ENCODE data around the gene KCNA3. TPM values are rescaled to one million over a fixed set of nuclear protein-coding genes. Genes with fewer than 3 reads are reported as not detected.

The KCNA3 gene
- polyA plus RNA-seq: 55.9 TPM

- Mint-ChIP-seq H3K36me3 (peaks cover 3% of the 10 kb centered on the region), H3K27ac (peak within 1 kb of the TSS; percentile 87 to 98 (median 95)), H3K4me3 (peak within 1 kb of the TSS; percentile 93 to 100 (median 98)), H3K27me3 (peaks cover 4% of the 10 kb centered on the region), H3K9me3 (no peaks in the 10 kb centered on the region), H3K4me1 (peaks cover 23 to 45% (median 38%) of the 10 kb centered on the region in 3 donors)
Observed at GRCh38 chr1:110674337-110675059, at the start of gene KCNA3. TSS of gene KCNA3 (minus strand) at chr1:110674940. CDS start at chr1:110674809, 131 bp downstream.

GRCh38 chr1:110722807-110723206 lies 48.1 kb upstream of the KCNA3 start:
- H3K4me1 Mint-ChIP-seq: peaks cover 19 to 20% (median 20%) of the 10 kb centered on the region in 3 donors
- no peak overlapping the region for H3K4me3 Mint-ChIP-seq
- no peak overlapping the region for H3K27ac Mint-ChIP-seq
- H3K36me3 Mint-ChIP-seq: no peaks in the 10 kb centered on the region
- peaks cover 12% of the 10 kb centered on the region for H3K27me3 Mint-ChIP-seq
- no peaks in the 10 kb centered on the region for H3K9me3 Mint-ChIP-seq

GRCh38 chr1:110719908-110720307 lies 45.2 kb upstream of the KCNA3 start:
- no peak overlapping the region for H3K27ac Mint-ChIP-seq
- H3K27me3 Mint-ChIP-seq: peaks cover 14% of the 10 kb centered on the region
- H3K36me3 Mint-ChIP-seq: no peaks in the 10 kb centered on the region
- H3K4me1 Mint-ChIP-seq: no peaks in the 10 kb centered on the region
- H3K9me3 Mint-ChIP-seq: no peaks in the 10 kb centered on the region
- H3K4me3 Mint-ChIP-seq: no peak overlapping the region

- H3K36me3 Mint-ChIP-seq: no peaks in the 10 kb centered on the region
- H3K9me3 Mint-ChIP-seq: no peaks in the 10 kb centered on the region
- H3K27ac Mint-ChIP-seq: peak overlapping the region in 1 of 3 donors; percentile 65
Observed at GRCh38 chr1:110718452-110718851, 43.7 kb upstream of the KCNA3 start.

GRCh38 chr1:110717179-110717578 lies 42.4 kb upstream of the KCNA3 start:
- H3K36me3 Mint-ChIP-seq: peaks cover 3% of the 10 kb centered on the region
- H3K4me1 Mint-ChIP-seq: no peaks in the 10 kb centered on the region
- H3K27ac Mint-ChIP-seq: no peak overlapping the region
- H3K4me3 Mint-ChIP-seq: no peak overlapping the region
- peaks cover 14% of the 10 kb centered on the region for H3K27me3 Mint-ChIP-seq
- no peaks in the 10 kb centered on the region for H3K9me3 Mint-ChIP-seq

More at GRCh38 chr1:110718452-110718851, 43.7 kb upstream of the KCNA3 start:
- Mint-ChIP-seq H3K4me3 (no peak overlapping the region), H3K27me3 (peaks cover 14% of the 10 kb centered on the region), H3K4me1 (no peaks in the 10 kb centered on the region)

GRCh38 chr1:110714374-110714995 lies 39.7 kb upstream of the KCNA3 start:
- Mint-ChIP-seq H3K4me3 (no peak overlapping the region), H3K4me1 (peaks cover 0 to 3% (median 0%) of the 10 kb centered on the region in 3 donors), H3K27me3 (peaks cover 14% of the 10 kb centered on the region), H3K9me3 (no peaks in the 10 kb centered on the region), H3K27ac (no peak overlapping the region), H3K36me3 (peaks cover 7% of the 10 kb centered on the region)

GRCh38 chr1:110713221-110713620 lies 38.5 kb upstream of the KCNA3 start:
- Mint-ChIP-seq H3K4me3 (no peak overlapping the region), H3K27me3 (peaks cover 3% of the 10 kb centered on the region), H3K36me3 (peaks cover 7% of the 10 kb centered on the region), H3K27ac (peak overlapping the region in 1 of 3 donors; percentile 9), H3K9me3 (no peaks in the 10 kb centered on the region), H3K4me1 (peaks cover 0 to 3% (median 0%) of the 10 kb centered on the region in 3 donors)

GRCh38 chr1:110710314-110710713 lies 35.6 kb upstream of the KCNA3 start:
- Mint-ChIP-seq H3K9me3 (peaks cover 0 to 4% (median 0%) of the 10 kb centered on the region in 3 donors), H3K27me3 (peaks cover 4% of the 10 kb centered on the region), H3K36me3 (peaks cover 7% of the 10 kb centered on the region), H3K27ac (no peak overlapping the region), H3K4me3 (no peak overlapping the region), H3K4me1 (peaks cover 0 to 3% (median 0%) of the 10 kb centered on the region in 3 donors)

GRCh38 chr1:110708974-110709440 lies 34.3 kb upstream of the KCNA3 start:
- Mint-ChIP-seq H3K27ac (no peak overlapping the region), H3K9me3 (peaks cover 0 to 4% (median 0%) of the 10 kb centered on the region in 3 donors), H3K4me3 (no peak overlapping the region), H3K27me3 (peaks cover 4% of the 10 kb centered on the region), H3K36me3 (peaks cover 7% of the 10 kb centered on the region), H3K4me1 (peaks cover 0 to 3% (median 0%) of the 10 kb centered on the region in 3 donors)

GRCh38 chr1:110707232-110707631 lies 32.5 kb upstream of the KCNA3 start:
- H3K4me3 Mint-ChIP-seq: no peak overlapping the region
- H3K36me3 Mint-ChIP-seq: peaks cover 6% of the 10 kb centered on the region
- no peak overlapping the region for H3K27ac Mint-ChIP-seq

GRCh38 chr1:110706621-110707020 lies 31.9 kb upstream of the KCNA3 start:
- peaks cover 4% of the 10 kb centered on the region for H3K27me3 Mint-ChIP-seq
- peaks cover 0 to 4% (median 0%) of the 10 kb centered on the region in 3 donors for H3K9me3 Mint-ChIP-seq
- peaks cover 0 to 3% (median 0%) of the 10 kb centered on the region in 3 donors for H3K4me1 Mint-ChIP-seq
- peaks cover 6% of the 10 kb centered on the region for H3K36me3 Mint-ChIP-seq
- H3K27ac Mint-ChIP-seq: no peak overlapping the region
- no peak overlapping the region for H3K4me3 Mint-ChIP-seq

More at GRCh38 chr1:110707232-110707631, 32.5 kb upstream of the KCNA3 start:
- Mint-ChIP-seq H3K27me3 (peaks cover 4% of the 10 kb centered on the region), H3K9me3 (peaks cover 0 to 4% (median 0%) of the 10 kb centered on the region in 3 donors), H3K4me1 (peaks cover 0 to 4% (median 0%) of the 10 kb centered on the region in 3 donors)

GRCh38 chr1:110702260-110702659 lies 27.5 kb upstream of the KCNA3 start:
- peaks cover 0 to 4% (median 0%) of the 10 kb centered on the region in 3 donors for H3K9me3 Mint-ChIP-seq
- H3K36me3 Mint-ChIP-seq: peaks cover 9% of the 10 kb centered on the region

GRCh38 chr1:110700767-110701166 lies 26.0 kb upstream of the KCNA3 start:
- Mint-ChIP-seq H3K36me3 (peaks cover 9% of the 10 kb centered on the region), H3K4me1 (peaks cover 0 to 3% (median 1%) of the 10 kb centered on the region in 3 donors), H3K9me3 (peaks cover 0 to under 1% (median 0%) of the 10 kb centered on the region in 3 donors), H3K27me3 (peaks cover under 1% of the 10 kb centered on the region), H3K4me3 (no peak overlapping the region), H3K27ac (no peak overlapping the region)

More at GRCh38 chr1:110702260-110702659, 27.5 kb upstream of the KCNA3 start:
- Mint-ChIP-seq H3K4me1 (peaks cover 0 to 3% (median 1%) of the 10 kb centered on the region in 3 donors), H3K27ac (no peak overlapping the region), H3K27me3 (peaks cover 3% of the 10 kb centered on the region), H3K4me3 (no peak overlapping the region)

GRCh38 chr1:110697606-110698005 lies 22.9 kb upstream of the KCNA3 start:
- H3K36me3 Mint-ChIP-seq: peaks cover 7% of the 10 kb centered on the region
- H3K27me3 Mint-ChIP-seq: no peaks in the 10 kb centered on the region
- no peak overlapping the region for H3K4me3 Mint-ChIP-seq
- no peaks in the 10 kb centered on the region for H3K9me3 Mint-ChIP-seq
- peaks cover 0 to 2% (median 1%) of the 10 kb centered on the region in 3 donors for H3K4me1 Mint-ChIP-seq
- no peak overlapping the region for H3K27ac Mint-ChIP-seq

GRCh38 chr1:110696818-110697217 lies 22.1 kb upstream of the KCNA3 start:
- Mint-ChIP-seq H3K36me3 (peaks cover 7% of the 10 kb centered on the region), H3K9me3 (no peaks in the 10 kb centered on the region), H3K4me1 (peaks cover 0 to 2% (median 1%) of the 10 kb centered on the region in 3 donors), H3K4me3 (no peak overlapping the region), H3K27ac (no peak overlapping the region), H3K27me3 (peaks cover 4% of the 10 kb centered on the region)

All from IgD-negative memory B cell (primary cell).